Heart left ventricle (tissue), 16 donors: ENCODE data around the gene UBE2F. TPM values are rescaled to one million over a fixed set of nuclear protein-coding genes. Genes with fewer than 3 reads are reported as not detected.
"Not testable (repeated sequence)": the region's sequence is repeated elsewhere in the genome, so short reads cannot be mapped to it uniquely, and the experiment has no call there.

Source experiments
- ATAC-seq, 4 donors: fragments of 200-7000 bp; cut with Tn5 transposase; one replicate each; pipeline ENCODE4 v1.9.1; 2020 to 2022; ENCODE audit warnings: moderate library complexity in 4 of 4, mild to moderate bottlenecking in 3 of 4, moderate number of reproducible peaks in 1 of 4
- DNase-seq, 5 donors: peaks; one replicate each; pipeline ENCODE4 v3.0.0-alpha.2; 2020
- H3K27ac ChIP-seq, 12 donors: fragments of 200-600 bp; sonication (generic) in 4 of 12; one replicate each; pipeline versions ENCODE4 v1.5.0 to v1.8.0; 2016 to 2022; ENCODE audit warnings: mild to moderate bottlenecking in 2 of 12
- H3K27me3 ChIP-seq, 9 donors: fragments of 200-600 bp; sonication (generic) in 2 of 9; one replicate each; pipeline versions ENCODE4 v1.5.1 to v1.8.0; 2016 to 2022; ENCODE audit warnings: mild to moderate bottlenecking in 3 of 9
- H3K36me3 ChIP-seq, 9 donors: fragments of 200-600 bp; sonication (generic) in 2 of 9; one replicate each; pipeline versions ENCODE4 v1.5.0 to v1.8.0; 2018 to 2022; ENCODE audit warnings: mild to moderate bottlenecking in 2 of 9
- H3K4me1 ChIP-seq, 12 donors: fragments of 200-600 bp; sonication (generic) in 4 of 12; one replicate each; pipeline versions ENCODE4 v1.5.0 to v1.8.0; 2016 to 2022; ENCODE audit warnings: mild to moderate bottlenecking in 3 of 12
- H3K4me3 ChIP-seq, 12 donors: fragments of 200-600 bp; sonication (generic) in 4 of 12; one replicate each; pipeline versions ENCODE4 v1.5.0 to v1.8.0; 2017 to 2022; ENCODE audit warnings: mild to moderate bottlenecking in 9 of 12, moderate library complexity in 4 of 12
- H3K9me3 ChIP-seq, 12 donors: fragments of 200-600 bp; sonication (generic) in 4 of 12; one replicate each; pipeline versions ENCODE4 v1.5.0 to v1.8.0; 2016 to 2022; ENCODE audit warnings: mild to moderate bottlenecking in 1 of 12
- POLR2A ChIP-seq, 2 donors: fragments of 450-650 bp; IDR thresholded peaks; one replicate each; pipeline ENCODE4 v1.6.1; 2017; ENCODE audit warnings: antibody characterized with exemption in 2 of 2, mild to moderate bottlenecking in 2 of 2, moderate library complexity in 2 of 2
- WGBS, 4 donors: extraction: QIAGEN DNeasy Blood & Tissue Kit in 2 of 4; methylation state at CpG; one replicate each; pipeline versions ENCODE4 v1.1.5 to v1.1.7; 2013 to 2018; 5-methylcytosine and 5-hydroxymethylcytosine counted together
- intact Hi-C, 10 donors: fragments of 100-400 bp; cut with DNase I; formaldehyde crosslinking; loops; one replicate each; pipeline versions ENCODE4 v1.11.1 to v1.14.2; 2022
- polyA plus RNA-seq, 2 donors: library from polyadenylated mRNA; stranded (reverse); fragments of 200-250 nt; gene quantifications; one replicate each; pipeline ENCODE4 v1.2.3, GENCODE V29; 2013
- total RNA-seq, 9 donors: library from RNA; depleted of rRNA in 2 of 9; stranded (reverse); fragments of >200 nt in 2 of 9; fragmentation: NEBNext Ultra II Directional in 3 of 9; extraction: Animal tissue kit (Norgen Biotek cat#: 25700) in 3 of 9; gene quantifications; one replicate each; pipeline versions ENCODE4 v1.1.0 to v1.2.4, GENCODE V29; 2016 to 2023
- TF ChIP-seq, protein P1 (sequence below), 12 donors: fragments of 200-600 bp; sonication (generic) in 4 of 12; IDR thresholded peaks; one replicate each; pipeline versions ENCODE4 v1.5.0 to v1.8.0; 2018 to 2022; ENCODE audit warnings: antibody characterized with exemption in 12 of 12, mild to moderate bottlenecking in 5 of 12
- donor health status: ischemic (EF 13 %, LVEDD 7.1; RV severe dilation, severe dysfunction).
- donor health status: healthy with polysubstance abuse.
- donor health status: DM: no; HTN: yes; CAD: no.
- donor health status: DM: no; HTN: no; CAD: no.
- donor health status: ischemic (EF 25% LVEDD 6.9; RV normal size, moderate dysfunction).
- donor health status: ischemic (EF 25% LVEDD 5.7; RV mildly dilated, moderate dysfunction).
- donor health status: healthy.
- donor health status: DM: yes; HTN: yes; CAD: no.
- donor health status: ischemic (EF 35%, LVEDD 5.7; RV mildly dilated, moderate dysfunction).
- donor health status: nonischemic (EF 11% LVEDD 7.7; RV severe dilation, severe dysfunction).
- donor health status: DM: yes; HTN: yes; CAD: no.
- donor health status: PGD.
- donor health status: ischemic (EF 29% LVEDD 5.4; RV normal size, mild dysfunction).
- donor health status: nonischemic (EF 23%, LVEDD 6.1; RV moderate dilation, normal function).

The UBE2F gene
- total and polyA plus RNA-seq, 11 donors: 54.2 to 83.4 (median 60.6) TPM

DNA sequence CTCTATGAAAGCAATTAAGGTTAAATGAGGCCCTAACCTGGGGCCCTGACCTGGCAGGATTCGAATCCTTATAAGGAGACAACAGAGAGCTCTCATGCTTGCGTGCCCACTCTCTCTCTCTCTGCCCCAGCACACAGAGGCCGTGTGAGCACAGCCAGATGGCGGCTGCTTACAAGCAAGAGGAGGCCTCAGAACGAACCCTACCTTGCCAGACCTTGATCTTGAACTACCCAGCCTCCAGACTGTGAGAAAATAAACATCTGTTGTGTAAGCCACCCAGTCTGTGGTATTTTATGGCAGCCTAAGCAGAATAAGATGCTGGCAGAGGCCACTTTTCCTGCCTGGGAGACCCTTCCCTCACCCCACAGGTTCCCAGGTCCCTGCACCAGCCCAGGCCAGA lies 5.2 kb upstream of the UBE2F start:
- intact Hi-C loops: loop anchor here in 1 of 10 donors (10.0 kb wide), 1 partner anchor 103 kb away; the partner anchor contains the start of gene SCLY
- ATAC-seq (no peak), DNase-seq (no peak)
- Histone ChIP-seq H3K36me3 (no peaks in the 10 kb centered on the region), H3K27me3 (peaks cover 0 to 7% (median 0%) of the 10 kb centered on the region in 9 donors), H3K9me3 (peaks cover 0 to 15% (median 7%) of the 10 kb centered on the region in 12 donors), H3K27ac (no peak overlapping the region), H3K4me3 (no peak overlapping the region), H3K4me1 (peaks cover 0 to 8% (median 2%) of the 10 kb centered on the region in 12 donors)
- no peak for TF ChIP-seq POLR2A (IDR thresholded peaks at IDR 0.05)
- TF ChIP-seq, protein P1, sequence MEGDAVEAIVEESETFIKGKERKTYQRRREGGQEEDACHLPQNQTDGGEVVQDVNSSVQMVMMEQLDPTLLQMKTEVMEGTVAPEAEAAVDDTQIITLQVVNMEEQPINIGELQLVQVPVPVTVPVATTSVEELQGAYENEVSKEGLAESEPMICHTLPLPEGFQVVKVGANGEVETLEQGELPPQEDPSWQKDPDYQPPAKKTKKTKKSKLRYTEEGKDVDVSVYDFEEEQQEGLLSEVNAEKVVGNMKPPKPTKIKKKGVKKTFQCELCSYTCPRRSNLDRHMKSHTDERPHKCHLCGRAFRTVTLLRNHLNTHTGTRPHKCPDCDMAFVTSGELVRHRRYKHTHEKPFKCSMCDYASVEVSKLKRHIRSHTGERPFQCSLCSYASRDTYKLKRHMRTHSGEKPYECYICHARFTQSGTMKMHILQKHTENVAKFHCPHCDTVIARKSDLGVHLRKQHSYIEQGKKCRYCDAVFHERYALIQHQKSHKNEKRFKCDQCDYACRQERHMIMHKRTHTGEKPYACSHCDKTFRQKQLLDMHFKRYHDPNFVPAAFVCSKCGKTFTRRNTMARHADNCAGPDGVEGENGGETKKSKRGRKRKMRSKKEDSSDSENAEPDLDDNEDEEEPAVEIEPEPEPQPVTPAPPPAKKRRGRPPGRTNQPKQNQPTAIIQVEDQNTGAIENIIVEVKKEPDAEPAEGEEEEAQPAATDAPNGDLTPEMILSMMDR (IDR thresholded peaks at IDR 0.05): no peak
- 80 to 91% (median 85%) methylated on average over 5 of the region's 5 CpGs for WGBS, 4 donors

DNA sequence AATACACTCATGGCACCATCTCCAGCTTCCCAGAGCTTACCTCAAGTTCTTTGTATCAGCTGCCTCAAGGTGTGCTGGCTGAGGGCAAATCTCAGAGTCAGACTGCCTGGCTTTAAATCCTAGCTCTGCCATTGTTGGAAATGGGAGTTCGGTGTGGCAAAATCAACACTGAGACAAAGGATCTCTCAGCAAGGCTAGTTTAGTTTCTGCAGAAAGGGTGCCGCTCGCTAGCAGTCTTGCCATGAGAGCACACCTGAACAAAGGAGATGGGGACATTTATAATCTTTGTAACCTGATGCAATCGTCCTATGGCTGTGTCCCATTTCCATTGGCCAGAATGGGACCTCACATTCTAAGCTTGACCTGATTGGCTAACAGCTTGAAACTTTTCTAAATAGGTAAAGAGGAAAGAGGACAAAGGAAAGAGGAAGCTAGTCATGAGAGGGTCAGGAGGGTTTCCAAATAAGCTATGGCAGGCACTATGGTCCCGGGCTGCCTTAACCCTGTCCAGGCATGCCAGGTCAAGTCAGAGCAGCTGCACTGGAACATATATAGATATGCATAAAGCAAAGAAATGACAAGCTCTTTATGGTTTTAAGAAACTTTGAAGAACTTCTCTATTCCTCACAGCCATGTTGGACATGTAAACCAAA lies 4.3 kb upstream of the UBE2F start:
- H3K27me3 ChIP-seq: peaks cover 0 to 7% (median 0%) of the 10 kb centered on the region in 9 donors
- intact Hi-C loops: loop anchor here in 1 of 10 donors (10.0 kb wide), 1 partner anchor 102 kb away; the partner anchor contains the start of gene SCLY
- no peak overlapping the region for H3K4me3 ChIP-seq
- peaks cover 0 to 15% (median 7%) of the 10 kb centered on the region in 12 donors for H3K9me3 ChIP-seq
- 76 to 86% (median 81%) methylated on average over 5 of the region's 5 CpGs for WGBS, 4 donors
- no peak for ATAC-seq
- no peak overlapping the region for H3K27ac ChIP-seq
- no peak for TF ChIP-seq POLR2A (IDR thresholded peaks at IDR 0.05)
- TF ChIP-seq, protein P1 (IDR thresholded peaks at IDR 0.05): no peak
- peaks cover 0 to 9% (median 3%) of the 10 kb centered on the region in 12 donors for H3K4me1 ChIP-seq
- no peak for DNase-seq
- no peaks in the 10 kb centered on the region for H3K36me3 ChIP-seq

DNA sequence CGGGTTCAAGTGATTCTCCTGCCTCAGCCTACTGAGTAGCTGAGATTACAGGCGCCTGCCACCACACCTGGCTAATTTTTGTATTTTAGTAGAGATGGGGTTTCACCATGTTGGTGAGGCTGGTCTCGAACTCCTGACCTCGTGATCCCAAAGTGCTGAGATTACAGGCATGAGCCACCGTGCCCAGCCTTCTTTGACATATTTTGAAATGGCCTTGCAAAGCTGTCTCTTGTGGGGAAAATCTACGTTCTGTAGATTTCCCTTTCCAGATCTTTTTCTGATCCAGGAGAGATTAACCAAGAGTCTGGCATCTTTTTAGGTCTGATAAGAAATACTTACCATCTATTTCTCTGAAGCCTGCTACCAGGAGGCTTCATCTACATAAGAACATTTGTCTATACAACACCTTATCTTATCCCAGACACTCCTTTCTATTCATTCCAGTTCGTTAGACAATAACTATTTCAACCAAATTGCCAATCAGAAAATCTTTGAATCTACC lies 3.3 kb upstream of the UBE2F start:
- Histone ChIP-seq H3K9me3 (peaks cover 0 to 15% (median 7%) of the 10 kb centered on the region in 12 donors), H3K4me1 (peaks cover 0 to 19% (median 12%) of the 10 kb centered on the region in 12 donors)
- H3K4me3 ChIP-seq, ATAC-seq, H3K36me3 ChIP-seq, DNase-seq, H3K27me3 ChIP-seq, H3K27ac ChIP-seq: not testable (repeated sequence)
- WGBS, 4 donors: 78 to 88% (median 84%) methylated on average over 7 of the region's 7 CpGs
- intact Hi-C loops: loop anchor here in 1 of 10 donors (10.0 kb wide), 1 partner anchor 101 kb away; the partner anchor contains the start of gene SCLY

DNA sequence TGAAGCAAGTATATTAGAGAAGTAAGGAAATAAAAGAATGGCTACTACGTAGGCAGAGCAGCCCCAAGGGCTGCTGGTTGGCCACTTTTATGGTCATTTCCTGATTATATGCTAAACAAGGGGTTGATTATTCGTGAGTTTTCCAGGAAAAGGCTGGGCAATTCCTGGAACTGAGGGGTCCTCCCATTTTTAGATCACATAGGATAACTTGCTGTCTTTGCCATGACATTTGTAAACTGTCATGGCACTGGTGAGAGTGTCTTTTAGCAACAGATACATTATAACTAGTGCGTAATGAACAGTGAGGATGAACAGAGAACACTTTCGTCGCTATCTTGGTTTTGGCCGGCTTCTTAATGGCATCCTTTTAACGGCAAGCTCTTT lies 2.6 kb upstream of the UBE2F start:
- intact Hi-C loops: loop anchor here in 1 of 10 donors (10.0 kb wide), 1 partner anchor 101 kb away; the partner anchor contains the start of gene SCLY
- 78 to 83% (median 80%) methylated on average over 7 of the region's 7 CpGs for WGBS, 4 donors
- Histone ChIP-seq H3K27ac (no peak overlapping the region), H3K27me3 (no peaks in the 10 kb centered on the region), H3K4me3 (no peak overlapping the region), H3K36me3 (no peaks in the 10 kb centered on the region), H3K4me1 (peaks cover 4 to 25% (median 18%) of the 10 kb centered on the region in 12 donors), H3K9me3 (peaks cover 0 to 15% (median 7%) of the 10 kb centered on the region in 12 donors)
- TF ChIP-seq, protein P1 (IDR thresholded peaks at IDR 0.05): no peak
- TF ChIP-seq POLR2A (IDR thresholded peaks at IDR 0.05): no peak
- ATAC-seq (no peak), DNase-seq (no peak)
